IPS-18c (cell line): ENCODE results near the gene RPS24.
"Not testable (repeated sequence)": the region's sequence is repeated elsewhere in the genome, so short reads cannot be mapped to it uniquely, and the experiment has no call there.

ENCODE experiments used
- H3K4me3 ChIP-seq: 2 replicates; pipeline ENCODE4 v1.7.0; 2013; ENCODE audit warnings: low read depth, mild to moderate bottlenecking, low read length, moderate library complexity; ENCODE audit not compliant: insufficient read depth
- H3K9me3 ChIP-seq: one replicate; pipeline ENCODE4 v1.6.1; 2013; ENCODE audit warnings: mild to moderate bottlenecking, low read length, moderate library complexity; ENCODE audit not compliant: control insufficient read depth, insufficient read depth

Gene RPS24

DNA sequence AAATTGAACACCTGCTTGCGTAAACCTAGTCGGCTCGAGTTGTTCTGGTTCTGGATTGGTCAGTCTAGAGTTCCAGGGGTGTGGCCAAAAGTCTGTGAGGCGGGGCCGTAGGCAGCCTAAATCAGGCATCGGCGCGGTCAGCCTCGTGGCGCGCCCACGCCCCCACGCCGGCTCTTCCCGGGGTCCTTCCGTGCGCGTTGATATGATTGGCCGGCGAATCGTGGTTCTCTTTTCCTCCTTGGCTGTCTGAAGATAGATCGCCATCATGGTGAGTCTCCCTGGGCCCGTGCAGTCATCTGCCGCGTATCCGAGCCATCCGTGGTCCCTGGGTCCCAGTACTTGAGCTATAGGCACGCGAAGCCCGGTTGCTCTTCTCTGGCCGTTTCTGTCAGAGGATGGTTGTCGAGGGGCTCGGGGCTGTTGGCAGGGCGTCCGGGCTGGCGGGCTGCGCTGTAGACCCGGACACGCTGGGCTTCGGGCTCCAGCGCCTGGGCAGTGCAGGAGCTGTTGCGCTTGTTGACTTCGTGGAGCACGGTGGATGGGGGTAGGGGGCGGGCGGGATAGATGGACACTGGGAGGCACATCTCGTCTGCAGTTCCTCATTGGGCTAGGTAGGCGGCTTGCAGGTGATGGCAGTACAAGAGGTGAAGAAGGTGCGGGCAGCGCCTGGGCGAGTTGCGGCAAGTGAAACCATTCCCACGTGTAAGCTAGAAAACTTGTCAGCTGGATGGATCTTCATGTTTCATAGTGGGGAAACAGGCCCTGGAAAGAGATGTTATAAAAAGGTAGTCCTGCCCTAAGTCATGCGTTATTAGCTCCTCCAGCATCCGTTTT lies at the start of gene RPS24:
TSS of gene RPS24 (plus strand) at position 227 of the 834 bp plus-strand sequence. CDS start at position 266, 39 bp downstream.
- Histone ChIP-seq H3K9me3 (no peaks in the 10 kb centered on the region), H3K4me3 (peak within 1 kb of the TSS; percentile 79)

DNA sequence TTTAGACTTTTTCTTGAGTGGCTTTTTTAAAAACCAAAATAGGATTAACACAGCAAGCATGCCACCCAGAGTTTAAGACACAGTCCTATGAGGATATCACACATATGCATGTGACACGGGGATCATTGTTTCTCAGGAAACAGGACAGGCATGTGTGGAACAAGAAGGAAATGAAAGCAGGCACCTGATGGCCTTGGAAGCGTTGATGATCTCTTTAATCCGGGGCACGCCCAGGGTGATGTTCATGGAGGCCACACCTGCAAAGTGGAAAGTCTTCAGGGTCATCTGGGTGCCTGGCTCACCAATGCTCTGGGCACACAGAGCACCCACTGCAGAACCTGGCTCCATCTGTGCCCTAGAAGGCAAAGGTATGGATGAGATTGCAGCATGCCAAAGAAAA lies 48.7 kb upstream of the RPS24 start:
- Histone ChIP-seq H3K9me3 (no peaks in the 10 kb centered on the region), H3K4me3 (no peak overlapping the region)

DNA sequence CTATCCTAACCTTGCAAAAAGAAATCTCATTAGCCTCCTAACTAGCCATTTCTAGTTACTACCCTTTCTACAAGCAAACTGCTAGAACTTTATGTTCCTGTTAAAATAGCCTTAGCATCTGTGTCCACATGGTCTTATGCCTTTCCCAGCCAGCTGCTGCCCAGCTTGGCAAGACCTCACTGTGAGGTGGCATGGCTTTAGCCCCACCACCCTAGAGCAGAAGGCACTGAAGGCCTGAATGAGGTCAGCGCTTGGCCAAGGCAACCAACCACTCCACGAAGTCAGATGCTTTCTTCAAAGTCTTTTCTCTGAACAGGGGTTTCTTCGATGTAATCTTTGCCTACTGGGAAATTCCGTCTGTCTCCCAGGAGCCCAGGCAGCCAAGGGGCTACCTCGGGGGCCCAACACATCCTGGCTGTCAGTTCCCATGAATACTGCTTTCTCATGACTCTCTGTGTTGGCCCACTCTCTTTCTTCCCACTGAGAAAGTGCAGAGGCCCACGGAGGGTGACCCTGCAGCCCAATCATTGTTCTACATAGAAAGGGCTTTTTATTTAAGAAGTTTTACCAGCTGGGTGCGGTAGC lies 45.9 kb upstream of the RPS24 start:
- no peak overlapping the region for H3K4me3 ChIP-seq
- H3K9me3 ChIP-seq, result no peaks in the 10 kb centered on the region

DNA sequence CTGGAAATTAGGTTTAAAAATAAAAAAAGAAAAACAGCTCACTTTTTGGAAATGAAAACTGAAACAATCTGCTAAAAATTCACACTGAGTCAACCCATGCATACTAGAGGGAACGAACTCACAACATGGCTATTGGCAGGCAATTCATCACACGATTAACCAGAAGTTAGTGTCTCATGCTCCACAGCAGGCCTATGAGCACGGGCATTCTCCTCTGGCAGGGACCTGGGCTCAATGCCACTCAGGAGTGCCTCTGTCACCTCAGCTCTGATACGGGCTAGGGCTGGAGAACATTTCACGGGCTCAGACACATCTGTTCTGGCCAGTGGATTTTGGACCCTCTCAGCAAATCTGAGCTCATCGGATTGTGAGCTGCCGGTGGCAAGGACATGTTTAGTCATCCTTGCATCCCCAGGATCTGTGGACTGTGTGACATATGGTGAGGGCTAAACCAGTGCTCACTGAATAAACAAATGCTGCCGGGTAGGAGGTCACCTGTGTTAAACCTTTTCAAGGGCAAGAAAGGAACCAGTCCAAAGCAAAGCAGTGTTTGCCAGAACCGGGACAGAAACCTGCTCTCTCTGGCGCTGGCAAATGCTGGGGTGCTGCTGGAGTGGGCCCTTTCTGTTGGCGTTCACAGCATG lies 44.5 kb upstream of the RPS24 start:
- no peaks in the 10 kb centered on the region for H3K9me3 ChIP-seq

DNA sequence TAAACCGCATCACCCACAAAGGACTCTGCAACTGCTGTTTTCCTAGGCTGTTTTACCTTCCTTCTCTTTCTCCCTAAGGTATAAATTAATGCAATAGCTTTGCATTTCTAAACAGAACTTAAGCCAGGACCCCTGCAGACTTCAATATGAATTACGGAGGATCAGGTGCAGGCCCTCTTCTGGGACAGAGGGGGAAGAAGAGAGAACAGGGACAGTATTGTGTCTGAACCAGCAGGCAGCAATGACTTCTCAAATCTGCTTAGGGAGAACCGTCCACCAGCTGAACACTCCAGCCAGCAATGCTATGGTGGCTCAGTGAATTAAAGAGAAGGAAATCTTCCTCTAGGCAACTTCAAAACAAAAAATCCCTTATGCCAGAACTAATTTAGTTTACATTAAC lies 40.0 kb upstream of the RPS24 start:
- Histone ChIP-seq H3K4me3 (no peak overlapping the region), H3K9me3 (no peaks in the 10 kb centered on the region)

More for the DNA sequence above, 44.5 kb upstream of the RPS24 start:
- no peak overlapping the region for H3K4me3 ChIP-seq

DNA sequence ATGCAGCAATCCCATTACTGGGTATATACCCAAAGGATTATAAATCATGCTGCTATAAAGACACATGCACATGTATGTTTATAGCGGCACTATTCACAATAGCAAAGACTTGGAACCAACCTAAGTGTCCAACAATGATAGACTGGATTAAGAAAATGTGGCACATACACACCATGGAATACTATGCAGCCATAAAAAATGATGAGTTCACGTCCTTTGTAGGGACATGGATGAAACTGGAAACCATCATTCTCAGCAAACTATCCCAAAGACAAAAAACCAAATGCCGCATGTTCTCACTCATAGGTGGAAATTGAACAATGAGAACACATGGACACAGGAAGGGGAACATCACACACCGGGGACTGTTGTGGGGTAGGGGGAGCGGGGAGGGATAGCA lies 34.9 kb upstream of the RPS24 start:
- H3K9me3 ChIP-seq, result not testable (repeated sequence)

DNA sequence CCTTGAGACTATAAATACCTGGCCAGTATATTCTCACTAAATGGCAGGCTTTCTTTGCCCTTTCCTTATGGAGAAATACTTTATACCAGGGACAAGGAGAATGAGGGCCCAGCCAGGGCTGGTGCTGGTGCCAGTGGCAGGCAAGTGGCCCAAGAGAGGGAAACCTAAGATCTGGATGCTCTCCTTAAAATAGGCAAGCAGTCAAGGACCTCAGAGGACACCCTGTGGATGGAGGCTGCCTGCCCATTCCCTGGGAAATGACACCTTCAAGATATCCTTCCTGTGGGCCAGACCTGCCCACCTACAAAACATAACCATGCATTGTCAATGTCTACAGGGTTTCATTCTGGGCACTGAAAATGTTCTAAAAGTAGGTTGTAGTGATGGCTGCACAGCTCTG lies 33.5 kb upstream of the RPS24 start:
- H3K4me3 ChIP-seq, result no peak overlapping the region
- peaks cover 3% of the 10 kb centered on the region for H3K9me3 ChIP-seq

More for the DNA sequence above, 34.9 kb upstream of the RPS24 start:
- not testable (repeated sequence) for H3K4me3 ChIP-seq

DNA sequence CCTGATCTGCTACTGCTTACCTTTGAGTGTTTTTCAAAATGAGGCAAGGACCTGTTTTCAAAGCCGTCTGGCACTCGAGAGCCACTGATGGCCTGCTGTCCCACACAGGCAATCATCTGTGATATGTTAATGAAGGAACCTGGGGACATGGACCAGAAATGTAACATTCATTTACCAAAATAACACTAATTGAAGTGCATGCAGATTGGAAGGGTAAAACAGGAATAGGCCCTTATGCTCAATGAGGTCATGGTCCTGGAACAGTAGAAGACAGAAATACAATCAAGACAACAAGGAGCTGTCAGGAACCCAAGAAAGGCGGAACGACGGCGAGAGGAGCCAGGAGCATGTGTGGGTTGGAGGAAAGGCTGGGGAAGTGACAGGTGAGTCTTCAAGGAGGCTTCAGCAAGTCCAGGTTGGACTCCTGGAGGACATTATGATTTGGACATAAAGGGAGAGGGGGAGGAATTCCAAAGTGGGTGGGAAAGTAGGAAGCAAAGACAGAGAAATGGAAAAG lies 32.6 kb upstream of the RPS24 start:
- peaks cover 3% of the 10 kb centered on the region for H3K9me3 ChIP-seq

DNA sequence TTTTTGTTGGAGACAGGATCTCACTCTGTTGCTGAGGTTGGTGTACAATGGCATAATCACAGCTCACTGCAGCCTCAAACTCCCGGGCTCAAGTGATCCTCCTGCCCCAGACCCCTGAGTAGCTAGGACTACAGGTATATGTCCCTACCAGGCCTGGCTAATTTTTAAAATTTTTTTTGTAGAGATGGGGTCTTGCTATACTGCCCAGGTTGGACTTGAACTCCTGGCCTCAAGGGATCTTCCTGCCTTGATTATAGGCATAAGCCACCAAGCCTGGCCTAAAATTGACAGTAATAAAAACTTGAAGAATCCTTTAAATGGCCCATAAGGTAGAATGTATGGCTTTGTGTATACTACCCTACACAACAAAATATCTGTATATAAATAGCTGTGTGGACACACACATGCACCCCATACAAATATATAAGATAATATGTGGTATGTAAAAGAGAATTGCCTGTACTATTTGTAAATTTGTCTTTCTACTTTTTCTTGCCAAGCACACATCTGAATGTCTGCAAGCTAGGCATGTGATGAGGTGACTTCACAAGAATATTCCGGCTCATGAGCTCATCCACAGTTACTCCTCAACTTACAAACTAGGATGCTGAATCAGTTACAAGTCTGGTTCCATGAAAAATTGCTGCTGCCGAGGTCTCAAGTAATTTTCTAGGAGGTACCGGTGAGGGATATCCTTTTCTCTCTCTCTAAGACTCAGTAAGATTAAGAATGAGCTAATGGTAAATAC lies 30.9 kb upstream of the RPS24 start:
- no peak overlapping the region for H3K4me3 ChIP-seq
- H3K9me3 ChIP-seq, result peaks cover 3% of the 10 kb centered on the region

More for the DNA sequence above, 32.6 kb upstream of the RPS24 start:
- H3K4me3 ChIP-seq, result no peak overlapping the region

DNA sequence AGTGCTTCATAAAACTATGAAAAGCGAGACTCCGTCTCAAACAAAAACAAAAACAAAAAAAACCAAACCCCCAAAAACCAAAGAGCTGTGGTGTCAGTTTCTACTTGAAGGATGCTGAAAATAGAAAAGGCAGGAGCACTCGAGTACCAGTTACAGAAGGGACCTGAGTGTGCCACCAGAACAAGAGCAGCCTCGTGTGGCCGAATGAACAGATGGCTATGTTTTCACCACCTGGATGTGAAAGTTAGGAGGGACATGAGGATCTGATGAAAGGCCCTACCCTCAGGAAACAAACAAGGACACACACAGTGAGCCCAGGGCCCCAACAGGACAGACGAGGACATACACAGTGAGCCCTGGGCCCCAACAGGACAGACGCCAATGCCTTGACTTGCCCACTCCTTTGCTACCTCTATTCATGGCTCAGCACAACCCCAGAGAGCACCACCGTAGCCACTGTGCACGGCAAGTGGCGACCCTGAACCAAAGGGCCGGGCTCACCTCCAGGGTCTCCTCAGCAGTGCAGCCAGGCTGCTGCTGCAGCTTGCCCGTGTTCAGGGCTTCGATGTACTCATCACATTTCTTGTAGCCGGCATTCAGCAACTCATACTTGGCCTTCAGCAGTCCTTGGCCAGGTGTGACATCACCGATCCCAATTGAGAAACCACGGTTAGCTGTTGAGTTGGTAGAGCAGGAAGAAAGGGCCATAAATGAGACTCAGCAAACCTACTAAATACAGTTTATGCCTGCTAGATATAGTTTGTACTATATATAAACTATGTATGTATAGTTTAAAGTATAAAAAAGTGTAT lies 29.2 kb upstream of the RPS24 start:
- no peak overlapping the region for H3K4me3 ChIP-seq

DNA sequence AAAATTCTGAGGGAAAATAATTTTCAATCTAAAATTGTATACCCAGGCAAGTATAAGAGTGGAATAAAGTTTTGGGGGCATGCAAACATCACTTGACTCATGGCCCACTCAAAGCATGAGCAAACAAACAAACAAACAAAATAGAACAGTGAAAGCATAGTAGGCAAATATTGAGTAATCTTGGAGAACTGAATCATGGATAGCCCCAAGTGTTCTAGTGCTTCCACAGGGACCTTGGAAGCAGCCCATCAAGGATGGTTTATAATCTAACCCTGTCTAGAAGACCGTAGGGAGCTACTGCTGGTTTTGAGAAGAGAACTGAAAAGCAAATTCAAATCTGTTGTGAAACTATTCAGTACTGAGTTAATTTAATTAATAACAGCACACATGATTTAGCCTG lies 26.5 kb upstream of the RPS24 start:
- H3K4me3 ChIP-seq, result no peak overlapping the region
- no peaks in the 10 kb centered on the region for H3K9me3 ChIP-seq

More for the DNA sequence above, 29.2 kb upstream of the RPS24 start:
- peaks cover 3% of the 10 kb centered on the region for H3K9me3 ChIP-seq

DNA sequence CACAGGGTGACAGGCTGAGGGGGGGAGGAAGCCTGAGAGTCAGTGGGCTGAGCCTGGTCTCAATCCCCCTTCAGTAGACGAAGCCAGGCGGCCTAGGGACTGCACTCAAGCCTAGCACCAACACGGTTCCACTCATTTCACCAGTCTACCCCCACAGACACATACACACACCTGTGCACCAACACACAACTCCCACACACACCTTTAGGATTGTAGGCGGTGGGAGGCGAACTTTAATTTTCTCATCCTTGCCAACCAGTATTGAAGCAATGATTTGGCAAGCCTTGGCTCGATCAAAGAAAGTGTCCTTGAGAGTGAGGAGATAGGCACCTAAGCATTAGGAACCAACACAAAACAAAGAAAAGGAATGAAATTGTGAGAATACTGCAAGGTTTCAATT lies 24.0 kb upstream of the RPS24 start:
- Histone ChIP-seq H3K9me3 (no peaks in the 10 kb centered on the region), H3K4me3 (no peak overlapping the region)

DNA sequence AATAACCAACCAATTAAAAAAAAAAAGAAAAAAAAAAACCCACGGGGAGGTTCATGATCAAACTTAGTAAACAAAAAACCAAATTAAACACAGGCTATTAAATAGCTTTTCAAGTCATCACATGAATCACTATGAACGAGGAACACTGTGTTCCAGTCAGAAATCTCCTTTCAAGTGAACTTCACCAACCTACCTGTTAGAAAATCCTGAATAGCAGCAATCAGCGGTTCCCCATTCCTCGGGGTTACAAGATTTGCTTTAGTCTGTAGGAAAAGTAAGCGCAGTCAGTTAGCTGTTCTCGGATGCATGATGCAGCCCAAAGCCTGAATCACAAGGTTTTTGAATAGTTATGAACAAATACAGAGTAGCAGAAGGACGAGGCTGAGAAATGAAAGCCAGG lies 23.4 kb upstream of the RPS24 start:
- H3K9me3 ChIP-seq, result no peaks in the 10 kb centered on the region

DNA sequence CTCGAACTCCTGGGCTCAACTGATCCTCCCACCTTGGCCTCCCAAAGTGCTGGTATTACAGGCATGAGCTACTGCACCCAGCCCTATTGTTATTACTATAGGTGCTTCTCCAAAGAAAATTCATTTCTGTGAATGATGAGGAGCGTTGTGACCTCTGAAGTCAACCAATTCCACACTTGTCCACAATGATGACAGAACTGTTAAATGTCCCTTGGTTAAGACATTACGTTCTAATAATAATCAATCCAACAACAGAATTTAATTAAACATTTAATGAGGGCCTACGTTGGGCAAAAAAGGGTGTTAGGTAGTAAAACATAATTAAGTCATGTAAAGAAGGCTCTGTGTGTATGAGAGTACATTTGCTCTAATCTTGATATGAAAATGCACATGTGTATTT lies 22.6 kb upstream of the RPS24 start:
- no peak overlapping the region for H3K4me3 ChIP-seq
- no peaks in the 10 kb centered on the region for H3K9me3 ChIP-seq

More for the DNA sequence above, 23.4 kb upstream of the RPS24 start:
- H3K4me3 ChIP-seq, result no peak overlapping the region

DNA sequence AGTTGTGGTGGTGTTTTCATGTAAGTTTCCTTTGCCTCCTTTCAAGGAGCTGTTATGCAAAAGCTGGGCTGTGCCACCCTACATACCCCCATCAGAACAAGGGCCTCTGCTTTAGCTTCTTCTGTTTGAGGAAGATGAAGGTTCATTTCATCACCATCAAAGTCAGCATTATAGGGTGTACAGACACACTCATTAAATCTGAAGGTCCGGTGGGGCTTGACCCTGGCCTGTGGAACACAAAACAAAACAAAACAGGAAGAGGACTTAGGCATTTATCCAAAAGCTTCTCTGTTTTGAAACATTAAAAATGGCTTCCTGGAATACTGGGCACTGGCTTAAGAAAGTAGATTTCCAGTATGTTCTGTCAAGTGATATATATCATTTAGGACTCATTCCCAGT lies 20.1 kb upstream of the RPS24 start:
- H3K4me3 ChIP-seq, result no peak overlapping the region
- H3K9me3 ChIP-seq, result no peaks in the 10 kb centered on the region

DNA sequence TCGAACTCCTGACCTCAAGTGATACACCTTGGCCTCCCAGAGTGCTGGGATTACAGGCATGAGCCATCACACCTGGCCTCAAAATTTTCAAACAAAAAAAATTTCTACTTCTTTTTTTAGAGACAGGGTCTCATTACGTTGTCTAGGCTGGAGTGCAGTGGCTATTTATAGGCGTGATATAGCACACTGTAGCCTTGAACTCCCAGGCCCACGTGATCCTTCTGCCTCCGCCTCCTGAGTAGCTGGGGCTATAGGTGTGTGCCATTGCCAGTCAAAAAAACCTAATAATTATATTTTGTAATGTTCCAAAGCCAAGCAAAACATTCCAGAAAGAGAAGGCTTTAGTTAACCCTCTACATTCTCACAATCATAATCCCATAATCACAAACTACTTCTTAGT lies 18.1 kb upstream of the RPS24 start:
- no peaks in the 10 kb centered on the region for H3K9me3 ChIP-seq

DNA sequence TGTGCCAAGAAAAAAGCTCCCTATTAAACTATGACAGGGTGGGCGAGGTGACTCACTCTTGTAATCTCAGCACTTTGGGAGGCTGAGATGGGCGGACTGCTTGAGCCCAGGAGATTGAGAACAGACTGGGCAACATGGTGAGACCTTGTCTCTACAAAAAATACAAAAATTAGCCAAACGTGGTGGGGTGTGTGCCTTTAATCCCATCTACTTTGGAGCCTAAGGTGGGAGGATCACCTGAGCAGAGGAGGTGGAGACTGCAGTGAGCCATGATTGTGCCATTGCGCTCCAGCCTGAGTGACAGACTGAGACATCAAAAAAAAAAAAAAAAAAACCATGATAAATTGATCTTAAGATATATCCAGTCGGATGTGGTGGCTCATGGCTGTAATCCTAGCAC lies 15.8 kb upstream of the RPS24 start:
- Histone ChIP-seq H3K9me3 (no peaks in the 10 kb centered on the region), H3K4me3 (no peak overlapping the region)

More for the DNA sequence above, 18.1 kb upstream of the RPS24 start:
- no peak overlapping the region for H3K4me3 ChIP-seq
